OCI-M2 (cell line): ENCODE results near the gene STARD7.

ENCODE experiments used
- DNase-seq: peaks from one replicate; lab custom pipeline; 2025; ENCODE audit not compliant: unreplicated experiment; lab: John Stamatoyannopoulos, UW

The STARD7 gene

GRCh38 chr2:96198921-96199320 lies 9.7 kb downstream of the STARD7 start:
- DNase-seq = no peak

- no peak for DNase-seq
Observed at GRCh38 chr2:96197546-96198255, 10.9 kb downstream of the STARD7 start.

- no peak for DNase-seq
Observed at GRCh38 chr2:96195410-96196066, 13.1 kb downstream of the STARD7 start.

DNA sequence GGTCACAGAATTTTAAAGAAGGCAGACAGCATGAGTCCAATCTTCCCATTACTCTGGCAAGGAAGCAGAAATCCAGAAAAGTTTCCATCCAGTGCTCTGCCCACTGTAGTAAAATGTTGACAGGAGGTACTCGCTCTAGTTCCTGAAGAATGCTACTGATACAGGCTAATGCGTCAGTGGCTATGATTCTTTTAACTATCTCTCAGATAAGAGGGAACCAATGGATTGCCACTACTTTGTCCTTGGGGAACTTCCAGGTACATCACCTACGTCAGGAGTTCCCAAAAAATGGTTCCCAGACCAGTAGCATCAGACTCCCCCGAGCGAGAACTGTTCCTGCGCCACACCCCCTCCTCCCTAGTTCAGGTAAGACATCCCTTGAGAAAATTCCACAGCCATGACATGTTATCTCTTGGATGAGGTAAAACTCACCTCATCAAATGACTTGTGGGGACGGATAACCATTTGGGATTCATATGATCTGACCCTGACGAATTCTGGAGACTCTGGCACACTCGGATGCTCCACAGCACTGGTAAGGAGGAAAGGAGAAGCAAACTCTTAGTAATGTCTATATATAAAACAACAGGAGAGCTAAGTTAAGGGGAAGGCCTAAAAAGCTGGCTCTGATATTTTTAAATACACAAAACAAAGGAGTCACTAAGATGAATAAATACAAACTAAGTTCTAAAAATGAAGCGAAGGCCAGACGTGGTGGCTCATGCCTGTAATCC lies 16.5 kb downstream of the STARD7 start:
- DNase-seq = no peak

- DNase-seq = no peak
Observed at GRCh38 chr2:96188821-96189526, 19.7 kb downstream of the STARD7 start.

GRCh38 chr2:96186562-96186961 lies 22.1 kb downstream of the STARD7 start:
- DNase-seq = no peak

DNA sequence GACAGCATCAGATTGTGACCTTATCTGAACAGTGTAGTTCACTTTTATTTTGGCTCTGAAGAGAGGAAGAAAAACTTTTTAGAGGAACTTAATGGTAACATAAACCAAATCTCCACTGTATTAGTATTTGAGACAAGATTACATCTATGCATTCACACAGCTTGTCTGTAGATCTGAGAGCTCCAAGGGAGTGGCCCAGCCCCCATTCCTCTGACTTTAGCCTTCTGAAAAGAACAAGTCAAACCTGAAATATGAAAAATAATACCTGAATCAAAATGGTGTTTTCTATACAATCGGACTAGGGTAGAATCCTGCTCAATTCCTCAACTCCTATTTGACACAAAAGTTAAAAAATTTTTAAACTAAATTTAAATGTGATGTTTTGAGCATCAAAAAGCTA lies 23.1 kb downstream of the STARD7 start:
- DNase-seq = no peak

- no peak for DNase-seq
Observed at GRCh38 chr2:96184989-96185388, 23.6 kb downstream of the STARD7 start.

- no peak for DNase-seq
Observed at GRCh38 chr2:96184188-96184587, 24.4 kb downstream of the STARD7 start.

GRCh38 chr2:96181529-96181928 lies 27.1 kb downstream of the STARD7 start:
- DNase-seq = no peak

DNA sequence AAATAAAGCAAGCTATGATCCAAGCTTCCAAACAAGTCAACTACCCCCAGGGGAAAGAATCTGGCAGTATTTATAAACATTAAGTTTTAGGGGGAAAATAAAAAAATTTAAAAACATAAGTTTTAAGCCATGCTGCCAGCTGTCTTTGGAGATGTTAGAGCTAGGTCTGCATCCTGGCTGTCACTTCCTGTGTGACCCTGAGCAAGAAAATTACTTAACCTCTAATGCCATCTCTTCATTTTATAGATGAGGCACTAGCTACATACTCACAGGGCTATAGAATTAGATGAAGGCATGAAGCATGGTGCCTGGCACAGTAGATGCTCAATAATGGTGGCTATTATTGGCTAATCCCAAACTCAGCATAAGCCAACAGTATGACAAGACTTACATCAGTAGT lies 28.1 kb downstream of the STARD7 start:
- no peak for DNase-seq

- no peak for DNase-seq
Observed at GRCh38 chr2:96180002-96180401, 28.6 kb downstream of the STARD7 start.

GRCh38 chr2:96176661-96177060 lies 32.0 kb downstream of the STARD7 start:
- DNase-seq = no peak

GRCh38 chr2:96175951-96176350 lies 32.7 kb downstream of the STARD7 start:
- no peak for DNase-seq

DNA sequence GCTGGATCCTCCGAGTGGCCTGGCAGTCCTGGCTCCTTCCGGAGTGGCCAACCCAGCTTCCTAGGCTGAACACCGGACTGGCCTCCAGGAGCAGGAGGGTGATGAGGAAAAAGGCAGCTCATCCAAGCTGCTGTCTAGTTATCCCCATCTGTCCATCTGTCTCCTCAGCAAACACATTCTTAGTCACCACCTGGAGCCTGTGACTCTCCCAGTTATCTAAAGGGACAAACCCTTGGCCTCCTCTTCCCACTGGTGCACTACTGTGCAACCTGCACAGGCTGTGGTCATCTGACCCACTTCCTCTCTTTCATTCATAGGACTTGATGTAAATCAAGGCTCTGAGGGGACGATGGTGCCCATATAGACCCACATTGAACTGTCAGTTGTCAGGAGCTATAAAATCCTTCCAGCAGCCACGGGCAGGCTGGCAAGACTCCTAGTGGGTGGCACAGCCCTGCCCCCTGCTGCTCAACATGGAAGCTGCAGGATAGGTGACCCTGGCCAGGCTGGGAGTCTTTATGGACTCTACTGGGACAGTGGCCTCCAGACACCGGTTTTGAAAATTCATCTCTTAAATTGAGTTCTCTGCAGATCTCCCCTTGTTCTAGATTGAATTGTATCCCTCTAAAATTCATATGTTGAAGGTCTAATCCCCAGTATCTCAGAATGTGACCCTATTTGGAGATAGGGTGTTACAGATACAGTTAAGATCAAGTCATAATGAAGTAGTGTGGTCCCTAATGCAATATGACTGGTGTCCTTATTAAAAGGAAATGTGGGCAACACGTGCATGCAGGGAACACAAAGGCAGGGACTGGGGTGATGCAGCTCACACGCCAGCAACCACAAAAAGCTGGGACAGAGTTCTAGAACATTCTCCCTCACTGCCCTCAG lies 34.1 kb downstream of the STARD7 start:
- peak; percentile 20 for DNase-seq

GRCh38 chr2:96171831-96172230 lies 36.8 kb downstream of the STARD7 start:
- DNase-seq = no peak

DNA sequence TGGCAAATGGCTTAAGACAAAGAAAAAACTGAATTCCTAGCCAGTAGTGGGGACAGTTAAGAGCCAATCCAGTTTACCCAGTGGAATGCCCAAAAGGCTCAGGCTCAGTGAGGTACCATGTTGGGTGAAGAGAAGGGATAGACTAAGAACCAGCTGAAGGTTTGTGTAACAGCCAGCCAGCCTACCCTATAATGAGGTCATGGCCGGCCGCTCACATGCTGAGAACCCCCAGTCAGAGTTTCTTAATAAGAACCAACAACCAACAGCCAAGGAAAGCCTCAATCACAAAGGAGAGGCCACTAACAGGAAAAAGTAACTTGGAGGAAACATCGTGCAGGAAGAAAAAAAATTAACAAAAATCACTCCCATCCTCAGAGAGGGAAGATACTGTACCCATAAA lies 38.0 kb downstream of the STARD7 start:
- DNase-seq = no peak

GRCh38 chr2:96169868-96170507 lies 38.6 kb downstream of the STARD7 start:
- DNase-seq = no peak

GRCh38 chr2:96167407-96168013 lies 41.1 kb downstream of the STARD7 start:
- DNase-seq = no peak
